WTC11 (cell line): ENCODE data around the gene ADAM12. TPM values are rescaled to one million over a fixed set of nuclear protein-coding genes. Genes with fewer than 3 reads are reported as not detected.

ENCODE experiments used
- ATAC-seq: fragments of 200-7000 bp; cut with Tn5 transposase; 2 replicates; pipeline ENCODE4 v1.10.0; 2021; ENCODE audit warnings: mild to moderate bottlenecking, moderate library complexity
- CTCF ChIA-PET: fragments of 300-600 bp; sonication (Branson Sonifier 250); formaldehyde crosslinking; loops from one replicate; lab custom pipeline; 2021; ENCODE audit warnings: antibody characterized with exemption; lab: Charles Lee
- POLR2A ChIA-PET: fragments of 350-600 bp; sonication (Branson Sonifier 250); formaldehyde crosslinking; loops from one replicate; lab custom pipeline; 2021; ENCODE audit warnings: antibody characterized with exemption; lab: Charles Lee
- DNase-seq: peaks from one replicate; pipeline ENCODE4 v3.0.0; 2021; ENCODE audit warnings: low spot score
- H3K27ac Mint-ChIP-seq: 2 replicates; pipeline ENCODE4 v1.8.0; 2021; ENCODE audit warnings: mixed read lengths
- H3K27me3 Mint-ChIP-seq: 2 replicates; pipeline ENCODE4 v1.8.0; 2021; ENCODE audit warnings: low read depth, mild to moderate bottlenecking, moderate library complexity, mixed read lengths
- H3K36me3 Mint-ChIP-seq: 2 replicates; pipeline ENCODE4 v1.8.0; 2021; ENCODE audit warnings: mixed read lengths
- H3K4me1 Mint-ChIP-seq: 2 replicates; pipeline ENCODE4 v1.8.0; 2022; ENCODE audit warnings: mixed read lengths
- H3K4me3 Mint-ChIP-seq: 2 replicates; pipeline ENCODE4 v1.8.0; 2021; ENCODE audit warnings: mild to moderate bottlenecking, moderate library complexity, mixed read lengths
- H3K9me3 Mint-ChIP-seq: 2 replicates; pipeline ENCODE4 v1.8.0; 2021; ENCODE audit warnings: mixed read lengths
- ARID4B ChIP-seq: sonication (generic); formaldehyde crosslinking; IDR thresholded peaks from 2 replicates; pipeline ENCODE4 v1.8.0; 2023; ENCODE audit warnings: missing genetic modification reagents, mild to moderate bottlenecking, borderline replicate concordance
- CREB1 ChIP-seq: sonication (generic); formaldehyde crosslinking; IDR thresholded peaks from 2 replicates; pipeline ENCODE4 v1.8.0; 2023; ENCODE audit warnings: mild to moderate bottlenecking, missing genetic modification reagents
- CTCF ChIP-seq: fragments of 200-600 bp; IDR thresholded peaks from 2 replicates; pipeline ENCODE4 v1.8.0; 2022; ENCODE audit warnings: antibody characterized with exemption
- E2F5 ChIP-seq: sonication (generic); formaldehyde crosslinking; IDR thresholded peaks from 2 replicates; pipeline ENCODE4 v1.8.1; 2022; ENCODE audit warnings: mild to moderate bottlenecking, moderate library complexity, missing genetic modification reagents
- ETV6 ChIP-seq: sonication (generic); formaldehyde crosslinking; IDR thresholded peaks from 2 replicates; pipeline ENCODE4 v1.8.1; 2022; ENCODE audit warnings: mild to moderate bottlenecking, missing genetic modification reagents
- FOXP4 ChIP-seq: sonication (generic); formaldehyde crosslinking; IDR thresholded peaks from 2 replicates; pipeline ENCODE4 v1.8.0; 2022; ENCODE audit warnings: mild to moderate bottlenecking, missing genetic modification reagents
- IRF1 ChIP-seq: sonication (generic); formaldehyde crosslinking; IDR thresholded peaks from 2 replicates; pipeline ENCODE4 v1.8.0; 2023; ENCODE audit warnings: missing genetic modification reagents
- JUN ChIP-seq: sonication (generic); formaldehyde crosslinking; IDR thresholded peaks from 2 replicates; pipeline ENCODE4 v1.8.0; 2023; ENCODE audit warnings: mild to moderate bottlenecking, missing genetic modification reagents
- NFYB ChIP-seq: sonication (generic); formaldehyde crosslinking; conservative IDR thresholded peaks from 2 replicates; pipeline ENCODE4 v1.8.0; 2022; ENCODE audit warnings: low read depth, missing genetic modification reagents
- RELA ChIP-seq: sonication (generic); formaldehyde crosslinking; IDR thresholded peaks from 2 replicates; pipeline ENCODE4 v1.8.1; 2022; ENCODE audit warnings: missing genetic modification reagents, mild to moderate bottlenecking, borderline replicate concordance
- SP1 ChIP-seq: sonication (generic); formaldehyde crosslinking; conservative IDR thresholded peaks from 2 replicates; pipeline ENCODE4 v1.8.1; 2022; ENCODE audit warnings: missing genetic modification reagents
- ZBTB43 ChIP-seq: sonication (generic); formaldehyde crosslinking; IDR thresholded peaks from 2 replicates; pipeline ENCODE4 v1.8.1; 2023; ENCODE audit warnings: mild to moderate bottlenecking, missing genetic modification reagents
- ZNF219 ChIP-seq: sonication (generic); formaldehyde crosslinking; IDR thresholded peaks from 2 replicates; pipeline ENCODE4 v1.8.0; 2023; ENCODE audit warnings: missing genetic modification reagents, mild to moderate bottlenecking, borderline replicate concordance
- ZNF263 ChIP-seq: sonication (generic); formaldehyde crosslinking; IDR thresholded peaks from 2 replicates; pipeline ENCODE4 v1.8.1; 2022; ENCODE audit warnings: low read depth, mild to moderate bottlenecking, moderate library complexity, missing genetic modification reagents
- ZNF396 ChIP-seq: fragments of 250-450 bp; sonication (Bioruptor Pico); IDR thresholded peaks from 2 replicates; pipeline ENCODE4 v1.8.0; 2021; ENCODE audit warnings: mild to moderate bottlenecking, moderate library complexity, borderline replicate concordance
- ZNF423 ChIP-seq: fragments of 250-450 bp; sonication (Bioruptor Pico); IDR thresholded peaks from 2 replicates; pipeline ENCODE4 v2.1.2; 2022; ENCODE audit warnings: mild to moderate bottlenecking, moderate library complexity
- total RNA-seq: library from RNA; stranded (reverse); gene quantifications from 3 replicates; pipeline ENCODE4 v1.2.3, GENCODE V29; 2021

The ADAM12 gene
- total RNA-seq, 1 experiment from 2014 or later: 0.22 TPM

GRCh38 chr10:126061526-126061925 is 326.8 kb downstream of the ADAM12 start (continued):
- no peak for TF ChIP-seq ARID4B (CRISPR knock-in tag)
- TF ChIP-seq ZNF263: no peak
- TF ChIP-seq E2F5 (CRISPR knock-in tag): no peak
- TF ChIP-seq ZNF396 (CRISPR knock-in tag): no peak
- no peak for TF ChIP-seq ETV6 (CRISPR knock-in tag)
- TF ChIP-seq, all 79 proteins: peak for 0

- Mint-ChIP-seq H3K27me3 (no peaks in the 10 kb centered on the region), H3K9me3 (peaks cover 6% of the 10 kb centered on the region), H3K4me3 (no peak overlapping the region), H3K36me3 (no peaks in the 10 kb centered on the region; the same call in 1 of the 2 replicates), H3K27ac (no peak overlapping the region)
- POLR2A ChIA-PET: no interaction called here
- CTCF ChIA-PET: no interaction called here
- no peak for TF ChIP-seq ZBTB43
- TF ChIP-seq CTCF: no peak
- TF ChIP-seq NFYB (CRISPR knock-in tag): no peak
- TF ChIP-seq SP1 (CRISPR knock-in tag): no peak
- no peak for TF ChIP-seq ZNF219 (CRISPR knock-in tag)
- TF ChIP-seq IRF1 (CRISPR knock-in tag): no peak
- TF ChIP-seq RELA (CRISPR knock-in tag): no peak
- no peak for TF ChIP-seq ZNF423 (CRISPR knock-in tag)
- no peak for TF ChIP-seq JUN (CRISPR knock-in tag)
- no peak for TF ChIP-seq FOXP4 (CRISPR knock-in tag)
- TF ChIP-seq CREB1: no peak
- TF ChIP-seq, all 79 proteins: peak for 0
- DNase-seq: no peak
- ATAC-seq: no peak
- H3K4me1 Mint-ChIP-seq: peaks cover 11% of the 10 kb centered on the region
Observed at GRCh38 chr10:126060261-126060931, 327.9 kb downstream of the ADAM12 start.
